H1 (cell line): ENCODE data around the gene URB2. TPM values are rescaled to one million over a fixed set of nuclear protein-coding genes. Genes with fewer than 3 reads are reported as not detected.

Experiments used
- CTCF ChIA-PET: fragments of 300-600 bp; sonication (Branson Sonifier 250); formaldehyde crosslinking; loops from one replicate; lab custom pipeline; 2021; ENCODE audit not compliant: partially characterized antibody; lab: Charles Lee
- POLR2A ChIA-PET: fragments of 300-600 bp; sonication (Branson Sonifier 250); formaldehyde crosslinking; loops from one replicate; lab custom pipeline; 2021; ENCODE audit warnings: inconsistent platforms; ENCODE audit not compliant: partially characterized antibody; lab: Charles Lee
- DNase-seq, 2 experiments: peaks; one replicate each; pipeline versions ENCODE4 v3.0.0 to v3.0.0-alpha.2; 2010 to 2022; ENCODE audit warnings: low spot score in 2 of 2, low read depth in 1 of 2, mixed read lengths in 1 of 2
- FAIRE-seq: peaks from 2 replicates; lab custom pipeline; 2011; peaks lifted over from hg19 to GRCh38; lab: Jason Lieb, UNC
- H2AFZ ChIP-seq: 2 replicates; pipeline ENCODE4 v1.8.1; 2012; ENCODE audit warnings: low read length, inconsistent platforms
- H2AK5ac ChIP-seq: 2 replicates; pipeline ENCODE4 v1.6.1; 2013; ENCODE audit warnings: low read depth, low read length
- H2BK120ac ChIP-seq: replicated peaks from 2 replicates; pipeline ENCODE3; 2013; ENCODE audit warnings: low read depth, low read length, inconsistent platforms
- H2BK12ac ChIP-seq: 2 replicates; pipeline ENCODE4 v1.6.1; 2013; ENCODE audit warnings: low read depth, low read length
- H2BK15ac ChIP-seq: 2 replicates; pipeline ENCODE4 v1.6.1; 2013; ENCODE audit warnings: low read length
- H2BK20ac ChIP-seq: 2 replicates; pipeline ENCODE4 v1.6.1; 2013; ENCODE audit warnings: low read length
- H2BK5ac ChIP-seq: 2 replicates; pipeline ENCODE4 v1.6.1; 2013; ENCODE audit warnings: low read depth, low read length
- H3K14ac ChIP-seq: 2 replicates; pipeline ENCODE4 v1.6.1; 2013; ENCODE audit warnings: inconsistent platforms; ENCODE audit not compliant: insufficient read length
- H3K18ac ChIP-seq: 2 replicates; pipeline ENCODE4 v1.6.1; 2013; ENCODE audit warnings: low read length; ENCODE audit errors: extremely low read depth
- H3K23ac ChIP-seq: 2 replicates; pipeline ENCODE4 v1.6.1; 2013; ENCODE audit warnings: inconsistent platforms; ENCODE audit not compliant: insufficient read length
- H3K23me2 ChIP-seq: 2 replicates; pipeline ENCODE4 v1.6.1; 2013; ENCODE audit warnings: low read depth, low read length
- H3K27ac ChIP-seq: 2 replicates; pipeline ENCODE4 v1.6.1; 2011; ENCODE audit warnings: low read depth, low read length, inconsistent platforms
- H3K27me3 ChIP-seq, 4 experiments: replicated peaks in 1 of 4; 1 replicate in 1 of 4; 2 replicates in 3 of 4; pipeline versions ENCODE4 v1.6.1 to v1.8.1; 2011 to 2013; ENCODE audit warnings: low read length in 3 of 4, mild to moderate bottlenecking in 3 of 4, inconsistent platforms in 2 of 4, mixed read lengths in 2 of 4, moderate library complexity in 1 of 4; ENCODE audit not compliant: control insufficient read depth in 3 of 4, insufficient read depth in 3 of 4; ENCODE audit errors: extremely low read depth in 1 of 4
- H3K36me3 ChIP-seq, 4 experiments: 2 replicates each; pipeline versions ENCODE4 v1.6.1 to v1.8.1; 2011 to 2013; ENCODE audit warnings: mild to moderate bottlenecking in 4 of 4, low read length in 3 of 4, moderate library complexity in 2 of 4, control low read depth in 1 of 4, inconsistent platforms in 1 of 4; ENCODE audit not compliant: insufficient read depth in 4 of 4, control insufficient read depth in 2 of 4
- H3K4ac ChIP-seq: replicated peaks from 2 replicates; pipeline ENCODE3; 2013; ENCODE audit warnings: low read length, low read depth, mixed read lengths, inconsistent platforms; ENCODE audit not compliant: insufficient read length
- H3K4me1 ChIP-seq, 4 experiments: replicated peaks in 1 of 4; 1 replicate in 1 of 4; 2 replicates in 3 of 4; pipeline versions ENCODE4 v1.6.1 to v1.8.1; 2011 to 2013; ENCODE audit warnings: low read length in 3 of 4, inconsistent platforms in 2 of 4, mixed read lengths in 1 of 4; ENCODE audit not compliant: insufficient read depth in 4 of 4, control insufficient read depth in 3 of 4
- H3K4me2 ChIP-seq, 2 experiments: 2 replicates each; pipeline versions ENCODE4 v1.6.1 to v1.8.1; 2011 to 2013; ENCODE audit warnings: low read depth in 2 of 2, low read length in 2 of 2, control low read depth in 1 of 2, inconsistent platforms in 1 of 2, mild to moderate bottlenecking in 1 of 2; ENCODE audit not compliant: insufficient read depth in 1 of 2
- H3K4me3 ChIP-seq, 4 experiments: fragments of 200-600, 300-600 bp in 1 of 4; sonication (generic), shearing (Covaris generic), sonication (Bioruptor Twin) in 1 of 4; 2 replicates each; pipeline versions ENCODE4 v1.5.1 to v1.8.1; 2011 to 2016; ENCODE audit warnings: low read length in 4 of 4, low read depth in 3 of 4, control low read depth in 2 of 4, inconsistent platforms in 2 of 4, mild to moderate bottlenecking in 2 of 4, mixed read lengths in 1 of 4, moderate library complexity in 1 of 4; ENCODE audit not compliant: insufficient read depth in 2 of 4; ENCODE audit errors: extremely low read depth in 1 of 4
- H3K56ac ChIP-seq: replicated peaks from 2 replicates; pipeline ENCODE3; 2013; ENCODE audit warnings: low read depth, mild to moderate bottlenecking, mixed read lengths, low read length, inconsistent platforms; ENCODE audit not compliant: insufficient read length
- H3K79me1 ChIP-seq: 2 replicates; pipeline ENCODE4 v1.6.1; 2013; ENCODE audit warnings: low read depth, low read length, control low read depth
- H3K79me2 ChIP-seq, 2 experiments: 2 replicates each; pipeline versions ENCODE4 v1.6.1 to v1.8.1; 2012 to 2013; ENCODE audit warnings: low read length in 2 of 2, mild to moderate bottlenecking in 2 of 2, inconsistent platforms in 1 of 2; ENCODE audit not compliant: insufficient read depth in 2 of 2, control insufficient read depth in 1 of 2
- H3K9ac ChIP-seq, 4 experiments: replicated peaks in 1 of 4; 1 replicate in 1 of 4; 2 replicates in 3 of 4; pipeline versions ENCODE4 v1.6.1 to v1.8.1; 2011 to 2013; ENCODE audit warnings: low read depth in 3 of 4, low read length in 3 of 4, control low read depth in 2 of 4, mild to moderate bottlenecking in 2 of 4, moderate library complexity in 2 of 4, inconsistent platforms in 1 of 4; ENCODE audit errors: extremely low read depth in 1 of 4
- H3K9me3 ChIP-seq, 2 experiments: 2 replicates each; pipeline versions ENCODE4 v1.6.1 to v1.8.1; 2012 to 2013; ENCODE audit warnings: mild to moderate bottlenecking in 2 of 2, moderate library complexity in 2 of 2, control low read depth in 1 of 2, inconsistent platforms in 1 of 2, low read depth in 1 of 2, low read length in 1 of 2, mixed read lengths in 1 of 2; ENCODE audit not compliant: insufficient read depth in 2 of 2
- H4K20me1 ChIP-seq, 2 experiments: replicated peaks in 1 of 2; 2 replicates each; pipeline versions ENCODE3 to v1.8.1; 2011 to 2013; ENCODE audit warnings: inconsistent platforms in 2 of 2, low read length in 2 of 2, mild to moderate bottlenecking in 1 of 2; ENCODE audit not compliant: insufficient read depth in 2 of 2, control insufficient read depth in 1 of 2
- H4K5ac ChIP-seq: 2 replicates; pipeline ENCODE4 v1.6.1; 2013; ENCODE audit warnings: low read length, low read depth, mixed read lengths, inconsistent platforms; ENCODE audit not compliant: insufficient read length
- H4K8ac ChIP-seq: 2 replicates; pipeline ENCODE4 v1.8.0; 2013; ENCODE audit warnings: mild to moderate bottlenecking, moderate library complexity, low read length, inconsistent platforms; ENCODE audit not compliant: insufficient read depth; ENCODE audit errors: extremely low read depth
- H4K91ac ChIP-seq: replicated peaks from 2 replicates; pipeline ENCODE3; 2013; ENCODE audit warnings: low read length, mixed read lengths, inconsistent platforms; ENCODE audit not compliant: insufficient read length
- HDAC6 ChIP-seq: IDR thresholded peaks from one replicate; pipeline ENCODE4 v1.7.1; 2012; ENCODE audit warnings: low read depth, mild to moderate bottlenecking, inconsistent platforms, low read length, moderate library complexity
- POLR2A ChIP-seq, 2 experiments: IDR thresholded peaks; 1 replicate in 1 of 2; 2 replicates in 1 of 2; pipeline ENCODE4 v1.6.1; 2011; ENCODE audit warnings: low read depth in 2 of 2, low read length in 2 of 2, mild to moderate bottlenecking in 2 of 2; ENCODE audit errors: control extremely low read depth in 1 of 2
- WGBS, 2 experiments: shearing (Covaris generic) in 1 of 2; methylation state at CpG; one replicate each; pipeline versions ENCODE4 v1.1.6 to v1.1.7; 2013 to 2015; ENCODE audit warnings: low lambda C conversion rate in 2 of 2, mixed read lengths in 2 of 2, inconsistent platforms in 1 of 2, low coverage in 1 of 2, missing lambda C conversion rate in 1 of 2; ENCODE audit not compliant: insufficient replicate concordance in 2 of 2, insufficient coverage in 1 of 2, insufficient read length in 1 of 2; ENCODE audit errors: extremely low coverage in 1 of 2, missing lambda C conversion rate in 1 of 2; 5-methylcytosine and 5-hydroxymethylcytosine counted together
- polyA plus RNA-seq, 7 experiments: library from polyadenylated mRNA; depleted of rRNA in 3 of 7; stranded (reverse) in 5 of 7; unstranded in 2 of 7; fragments of >200 nt in 5 of 7; fragments of 200-250 nt in 2 of 7; gene quantifications; 1 replicate in 5 of 7; 2 replicates in 1 of 7; 4 replicates in 1 of 7; pipeline versions ENCODE4 v1.2.1 to v1.2.3, GENCODE V29; 2011 to 2013; ENCODE audit warnings: missing spikeins in 2 of 7, mixed read lengths in 2 of 7
- total RNA-seq: library from RNA; stranded (reverse); fragmentation: NEBNext Ultra II Directional; extraction: Animal tissue kit (Norgen Biotek cat#: 25700); gene quantifications from 2 replicates; pipeline ENCODE4 v1.2.1, GENCODE V29; 2021

URB2 gene
- total and polyA plus RNA-seq, 2 of the 8 experiments (the other 6 are each of a cell fraction or from before 2014, with no cell fraction given): 13.7 to 33.0 TPM

DNA sequence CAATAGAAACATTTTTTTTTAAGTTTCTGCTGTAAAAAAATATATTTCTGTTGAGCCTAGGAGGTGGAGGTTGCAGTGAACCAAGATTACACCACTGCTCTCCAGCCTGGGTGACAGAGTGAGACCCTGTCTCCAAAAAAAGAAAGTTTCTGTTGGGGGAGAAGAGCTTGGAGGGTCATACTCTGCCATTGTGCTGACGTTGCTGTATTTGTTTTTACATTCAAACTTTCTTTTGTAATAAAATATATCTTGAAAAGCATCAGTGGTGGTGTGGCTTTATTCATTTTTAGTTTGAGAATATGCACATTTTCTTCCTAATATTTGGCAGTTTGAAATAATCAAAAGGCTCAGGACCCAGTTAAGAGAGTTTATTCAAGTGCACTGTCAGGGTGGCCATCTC, 64.6 kb downstream of the URB2 start:
- Histone ChIP-seq H3K18ac (no peak overlapping the region), H4K20me1 (no peaks in the 10 kb centered on the region), H3K14ac (no peak overlapping the region), H3K4me3 (no peak overlapping the region), H2BK5ac (no peak overlapping the region), H2BK120ac (no peak overlapping the region), H3K23me2 (no peaks in the 10 kb centered on the region), H2BK15ac (no peak overlapping the region), H3K79me2 (no peaks in the 10 kb centered on the region), H3K4ac (no peak overlapping the region), H2BK20ac (no peak overlapping the region), H3K23ac (no peak overlapping the region), H3K9ac (no peak overlapping the region), H3K4me2 (no peak overlapping the region), H3K4me1 (peaks cover 9 to 22% (median 18%) of the 10 kb centered on the region in 4 experiments), H3K27me3 (no peaks in the 10 kb centered on the region; a peak in 1 of 7 replicates), H4K8ac (no peak overlapping the region), H3K27ac (no peak overlapping the region), H3K56ac (no peak overlapping the region), H2AFZ (no peak overlapping the region), H2AK5ac (no peak overlapping the region), H3K9me3 (no peaks in the 10 kb centered on the region; a peak in 1 of 4 replicates), H4K91ac (no peak overlapping the region), H4K5ac (no peak overlapping the region), H2BK12ac (no peak overlapping the region), H3K36me3 (no peaks in the 10 kb centered on the region), H3K79me1 (no peaks in the 10 kb centered on the region)
- FAIRE-seq (no peak), DNase-seq (no peak)
- ChIA-PET POLR2A (no interaction called here), CTCF (interaction anchor here (0.7 kb wide), 1 partner anchor 387 kb away, joined by 3 read pairs; no protein-coding TSS in a partner anchor)
- 89% methylated on average over 1 of the region's 1 CpG; no CpG with 5 or more reads in 1 of the 2 experiments for WGBS, 2 experiments
- TF ChIP-seq HDAC6 (no peak), POLR2A (IDR thresholded peaks at IDR 0.05; ENCODE audit: control extremely low read depth in 1 of 2, low read depth in 2 of 2, low read length in 2 of 2) (no peak)
